ENCODE data around the gene TIGD3.

The TIGD3 gene

GRCh38 chr11:65399845-65400244, 45.3 kb downstream of the TIGD3 start:
- Histone ChIP-seq H2BK120ac (ENCODE audit: insufficient read depth, low read length, poor library complexity) (no peak overlapping the region), H3K79me2 (ENCODE audit: control insufficient read depth, insufficient read depth, low read length, poor library complexity) (no peaks in the 10 kb centered on the region), H2AK5ac (ENCODE audit: low read length) (no peak overlapping the region), H3K4me2 (ENCODE audit: low read length) (no peak overlapping the region), H3K18ac (ENCODE audit: low read length) (no peak overlapping the region), H3K4ac (ENCODE audit: low read depth, low read length) (no peak overlapping the region), H2BK5ac (ENCODE audit: low read depth, low read length, poor library complexity) (no peak overlapping the region), H4K91ac (ENCODE audit: low read depth, low read length) (no peak overlapping the region), H3K9ac (ENCODE audit: low read length) (no peak overlapping the region), H3K36me3 (ENCODE audit: control insufficient read depth in 1 of 2, insufficient read depth in 2 of 2, low read length in 2 of 2) (peaks cover 72 to 74% of the 10 kb centered on the region in 2 experiments), H3K27me3 (ENCODE audit: insufficient read depth, low read length) (no peaks in the 10 kb centered on the region), H2BK12ac (ENCODE audit: low read length) (no peak overlapping the region), H3K4me3 (ENCODE audit: low read depth, low read length) (no peak overlapping the region), H3K4me1 (ENCODE audit: control insufficient read depth in 1 of 2, insufficient read depth in 2 of 2, low read length in 2 of 2) (no peaks in the 10 kb centered on the region), H3K23ac (ENCODE audit: low read length) (no peak overlapping the region), H4K12ac (ENCODE audit: low read depth, low read length) (no peak overlapping the region), H3K14ac (ENCODE audit: low read length) (no peak overlapping the region), H2AFZ (ENCODE audit: insufficient read depth, low read length, poor library complexity) (no peak overlapping the region), H3K79me1 (ENCODE audit: low read length) (no peaks in the 10 kb centered on the region), H3K9me3 (ENCODE audit: insufficient read depth, low read depth, low read length) (peaks cover under 1% of the 10 kb centered on the region), H4K8ac (ENCODE audit: low read depth, low read length) (no peak overlapping the region), H3K27ac (ENCODE audit: low read depth, low read length) (no peak overlapping the region)
- DNase-seq: no peak
- WGBS (ENCODE audit: extremely low coverage, insufficient coverage, insufficient read length): no CpG with 5 or more reads among the region's 10 CpGs

GRCh38 chr11:65400307-65401072, 45.9 kb downstream of the TIGD3 start:
- Histone ChIP-seq H3K36me3 (ENCODE audit: control insufficient read depth in 1 of 2, insufficient read depth in 2 of 2, low read length in 2 of 2) (peaks cover 75 to 76% of the 10 kb centered on the region in 2 experiments), H3K9me3 (ENCODE audit: insufficient read depth, low read depth, low read length) (peaks cover 3% of the 10 kb centered on the region), H3K79me1 (ENCODE audit: low read length) (no peaks in the 10 kb centered on the region), H3K23ac (ENCODE audit: low read length) (no peak overlapping the region), H3K27me3 (ENCODE audit: insufficient read depth, low read length) (no peaks in the 10 kb centered on the region), H3K27ac (ENCODE audit: low read depth, low read length) (no peak overlapping the region), H2BK5ac (ENCODE audit: low read depth, low read length, poor library complexity) (no peak overlapping the region), H3K79me2 (ENCODE audit: control insufficient read depth, insufficient read depth, low read length, poor library complexity) (no peaks in the 10 kb centered on the region), H3K14ac (ENCODE audit: low read length) (no peak overlapping the region), H3K4me1 (ENCODE audit: control insufficient read depth in 1 of 2, insufficient read depth in 2 of 2, low read length in 2 of 2) (no peaks in the 10 kb centered on the region), H4K12ac (ENCODE audit: low read depth, low read length) (no peak overlapping the region), H3K9ac (ENCODE audit: low read length) (no peak overlapping the region), H2AK5ac (ENCODE audit: low read length) (no peak overlapping the region), H2AFZ (ENCODE audit: insufficient read depth, low read length, poor library complexity) (no peak overlapping the region), H3K4me3 (ENCODE audit: low read depth, low read length) (no peak overlapping the region), H2BK12ac (ENCODE audit: low read length) (no peak overlapping the region), H4K91ac (ENCODE audit: low read depth, low read length) (no peak overlapping the region), H4K8ac (ENCODE audit: low read depth, low read length) (no peak overlapping the region), H3K18ac (ENCODE audit: low read length) (no peak overlapping the region), H3K4ac (ENCODE audit: low read depth, low read length) (no peak overlapping the region), H2BK120ac (ENCODE audit: insufficient read depth, low read length, poor library complexity) (no peak overlapping the region), H3K4me2 (ENCODE audit: low read length) (no peak overlapping the region)
- WGBS (ENCODE audit: extremely low coverage, insufficient coverage, insufficient read length): no CpG with 5 or more reads among the region's 17 CpGs
- DNase-seq: no peak

DNA sequence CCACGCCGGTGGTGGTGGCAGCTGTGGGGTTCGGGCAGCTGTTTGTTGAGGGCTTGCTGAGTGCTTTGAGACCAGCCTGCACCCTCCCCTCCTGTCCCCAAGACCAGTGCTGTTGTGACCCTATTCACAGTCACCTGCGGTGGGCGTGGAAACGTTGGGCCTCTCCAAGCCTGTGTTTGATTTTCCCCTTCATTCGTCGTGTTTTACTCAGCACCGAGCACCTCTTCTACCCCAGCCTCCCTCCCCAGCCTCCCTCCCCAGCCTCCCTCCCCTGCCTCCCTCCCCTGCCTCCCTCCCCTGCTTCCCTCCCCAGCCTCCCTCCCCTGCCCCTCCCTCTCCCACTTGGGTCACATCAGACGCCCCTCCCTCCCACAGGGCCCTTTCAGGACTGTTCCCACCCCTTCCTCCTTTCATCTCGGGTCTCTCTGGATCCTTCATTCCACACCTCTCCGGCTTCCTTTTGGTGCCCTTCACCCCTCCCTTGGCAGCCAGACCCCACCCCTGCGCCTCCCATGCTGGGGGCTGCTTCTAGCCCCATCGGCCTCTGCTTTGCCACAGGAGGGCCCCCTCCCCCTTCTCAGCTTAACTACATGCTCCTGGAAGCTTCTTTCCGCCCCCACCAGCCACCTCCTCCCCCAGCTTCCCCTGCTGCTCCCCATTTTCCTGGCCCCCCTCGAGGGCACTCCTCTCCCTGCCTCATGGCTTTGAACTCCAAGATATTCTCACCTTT, 46.7 kb downstream of the TIGD3 start:
- no peak for DNase-seq
- Histone ChIP-seq H3K4me2 (ENCODE audit: low read length) (no peak overlapping the region), H4K8ac (ENCODE audit: low read depth, low read length) (no peak overlapping the region), H3K18ac (ENCODE audit: low read length) (no peak overlapping the region), H3K14ac (ENCODE audit: low read length) (no peak overlapping the region), H3K9ac (ENCODE audit: low read length) (no peak overlapping the region), H2BK120ac (ENCODE audit: insufficient read depth, low read length, poor library complexity) (no peak overlapping the region), H3K36me3 (ENCODE audit: control insufficient read depth in 1 of 2, insufficient read depth in 2 of 2, low read length in 2 of 2) (peaks cover 68 to 71% of the 10 kb centered on the region in 2 experiments), H2AK5ac (ENCODE audit: low read length) (no peak overlapping the region), H3K4me1 (ENCODE audit: control insufficient read depth in 1 of 2, insufficient read depth in 2 of 2, low read length in 2 of 2) (no peaks in the 10 kb centered on the region), H2BK5ac (ENCODE audit: low read depth, low read length, poor library complexity) (no peak overlapping the region), H3K27me3 (ENCODE audit: insufficient read depth, low read length) (no peaks in the 10 kb centered on the region), H3K9me3 (ENCODE audit: insufficient read depth, low read depth, low read length) (peaks cover 3% of the 10 kb centered on the region), H3K79me2 (ENCODE audit: control insufficient read depth, insufficient read depth, low read length, poor library complexity) (no peaks in the 10 kb centered on the region), H4K12ac (ENCODE audit: low read depth, low read length) (no peak overlapping the region), H4K91ac (ENCODE audit: low read depth, low read length) (no peak overlapping the region), H2BK12ac (ENCODE audit: low read length) (no peak overlapping the region), H3K4me3 (ENCODE audit: low read depth, low read length) (no peak overlapping the region), H3K23ac (ENCODE audit: low read length) (no peak overlapping the region), H3K27ac (ENCODE audit: low read depth, low read length) (no peak overlapping the region), H3K79me1 (ENCODE audit: low read length) (no peaks in the 10 kb centered on the region), H3K4ac (ENCODE audit: low read depth, low read length) (no peak overlapping the region), H2AFZ (ENCODE audit: insufficient read depth, low read length, poor library complexity) (no peak overlapping the region)
- WGBS (ENCODE audit: extremely low coverage, insufficient coverage, insufficient read length): no CpG with 5 or more reads among the region's 16 CpGs

- Histone ChIP-seq H4K8ac (ENCODE audit: low read depth, low read length) (no peak overlapping the region), H3K18ac (ENCODE audit: low read length) (no peak overlapping the region), H3K14ac (ENCODE audit: low read length) (no peak overlapping the region), H4K91ac (ENCODE audit: low read depth, low read length) (no peak overlapping the region), H2BK12ac (ENCODE audit: low read length) (no peak overlapping the region), H3K4ac (ENCODE audit: low read depth, low read length) (no peak overlapping the region), H3K4me2 (ENCODE audit: low read length) (no peak overlapping the region), H3K4me1 (ENCODE audit: control insufficient read depth in 1 of 2, insufficient read depth in 2 of 2, low read length in 2 of 2) (no peaks in the 10 kb centered on the region), H3K79me1 (ENCODE audit: low read length) (no peaks in the 10 kb centered on the region), H4K12ac (ENCODE audit: low read depth, low read length) (no peak overlapping the region), H3K4me3 (ENCODE audit: low read depth, low read length) (no peak overlapping the region), H3K23ac (ENCODE audit: low read length) (no peak overlapping the region), H3K79me2 (ENCODE audit: control insufficient read depth, insufficient read depth, low read length, poor library complexity) (no peaks in the 10 kb centered on the region), H3K9me3 (ENCODE audit: insufficient read depth, low read depth, low read length) (peaks cover 3% of the 10 kb centered on the region), H2AFZ (ENCODE audit: insufficient read depth, low read length, poor library complexity) (no peak overlapping the region), H2BK5ac (ENCODE audit: low read depth, low read length, poor library complexity) (no peak overlapping the region), H3K27me3 (ENCODE audit: insufficient read depth, low read length) (no peaks in the 10 kb centered on the region), H2AK5ac (ENCODE audit: low read length) (no peak overlapping the region), H3K27ac (ENCODE audit: low read depth, low read length) (no peak overlapping the region), H2BK120ac (ENCODE audit: insufficient read depth, low read length, poor library complexity) (no peak overlapping the region), H3K9ac (ENCODE audit: low read length) (no peak overlapping the region), H3K36me3 (ENCODE audit: control insufficient read depth in 1 of 2, insufficient read depth in 2 of 2, low read length in 2 of 2) (peaks cover 67 to 69% of the 10 kb centered on the region in 2 experiments)
- DNase-seq: no peak
- no CpG with 5 or more reads among the region's 10 CpGs for whole genome bisulfite sequencing (ENCODE audit: extremely low coverage, insufficient coverage, insufficient read length)
These were observed 47.3 kb downstream of the TIGD3 start for GRCh38 chr11:65401803-65402248.

Measured in trophoblast cell (in vitro differentiated cells and primary cell).